HG02970 (cell line): ENCODE results near the gene RGS3.
"Not testable (repeated sequence)": the region's sequence is repeated elsewhere in the genome, so short reads cannot be mapped to it uniquely, and the experiment has no call there.

Source experiments
- ATAC-seq: cut with Tn5 transposase; IDR thresholded peaks from one replicate; pipeline ENCODE4 v1.9.1; 2021; ENCODE audit warnings: mild to moderate bottlenecking, moderate library complexity, moderate number of reproducible peaks; ENCODE audit not compliant: unreplicated experiment, low FRiP score

The RGS3 gene

GRCh38 chr9:113626735-113627495, 163.4 kb downstream of the RGS3 start:
- ATAC-seq = no peak

- ATAC-seq = no peak
These were observed 165.1 kb downstream of the RGS3 start for GRCh38 chr9:113628621-113629020.

- ATAC-seq = no peak
These were observed 167.0 kb downstream of the RGS3 start for GRCh38 chr9:113630386-113631136.

DNA sequence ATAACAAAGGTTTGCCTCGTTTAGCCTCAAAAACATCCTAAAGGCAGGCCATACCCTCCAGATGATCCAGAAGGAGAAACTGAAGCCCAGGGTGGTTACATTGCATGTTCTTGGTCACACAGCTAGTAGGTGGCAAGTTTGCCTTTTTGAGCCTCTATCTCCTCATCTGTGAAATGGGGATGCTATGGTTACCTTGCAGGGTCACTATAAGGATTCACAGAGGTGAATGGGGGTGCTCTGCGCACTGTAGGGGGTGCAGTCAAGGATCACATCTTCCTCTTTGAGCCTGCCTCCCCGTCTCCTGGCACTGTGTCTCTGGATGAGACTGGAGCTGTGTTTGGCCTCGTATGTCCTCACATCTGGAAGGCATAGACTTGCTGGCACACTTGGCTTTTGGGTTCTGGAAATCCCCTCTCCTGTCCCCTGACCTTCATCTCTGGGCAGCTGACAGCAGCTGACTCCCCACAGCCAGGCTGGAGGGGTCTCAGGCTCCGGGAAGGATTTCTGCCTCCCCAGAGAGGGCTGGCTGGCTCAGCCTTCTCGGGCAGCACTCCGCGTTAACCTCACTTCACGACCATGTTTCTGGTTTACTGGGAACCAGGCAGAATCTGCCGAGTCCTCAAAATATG, 167.7 kb downstream of the RGS3 start:
- ATAC-seq = no peak

GRCh38 chr9:113631871-113632665, 168.5 kb downstream of the RGS3 start:
- ATAC-seq = no peak

- ATAC-seq = no peak
These were observed 169.5 kb downstream of the RGS3 start for GRCh38 chr9:113632776-113633590.

GRCh38 chr9:113633782-113634595, 170.5 kb downstream of the RGS3 start:
- ATAC-seq = no peak

- ATAC-seq = no peak
These were observed 171.3 kb downstream of the RGS3 start for GRCh38 chr9:113634596-113635515.

- no peak for ATAC-seq
These were observed 172.1 kb downstream of the RGS3 start for GRCh38 chr9:113635586-113635985.

DNA sequence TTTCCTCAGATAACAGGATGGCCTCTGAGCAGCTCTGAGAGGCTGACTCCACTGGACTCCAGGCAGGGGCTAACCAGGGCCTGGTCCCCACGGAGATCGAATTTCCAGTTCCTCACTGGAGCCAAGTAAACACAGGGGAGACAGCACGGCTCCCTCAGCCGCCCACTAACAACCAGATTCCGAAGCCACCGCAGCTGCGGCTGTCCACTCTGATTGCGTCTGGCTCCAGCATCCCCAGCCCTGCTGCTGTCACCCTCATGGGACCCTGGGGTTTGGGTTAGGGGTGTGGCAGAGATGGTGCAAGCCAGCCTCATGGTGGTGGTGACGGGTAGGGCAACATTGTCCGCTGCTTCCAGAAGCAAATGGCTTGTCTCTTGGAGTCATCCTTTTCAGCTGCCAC, 172.6 kb downstream of the RGS3 start:
- ATAC-seq = no peak

GRCh38 chr9:113636693-113637092, 173.2 kb downstream of the RGS3 start:
- ATAC-seq = no peak

GRCh38 chr9:113638490-113638889, 175.0 kb downstream of the RGS3 start:
- ATAC-seq = no peak

DNA sequence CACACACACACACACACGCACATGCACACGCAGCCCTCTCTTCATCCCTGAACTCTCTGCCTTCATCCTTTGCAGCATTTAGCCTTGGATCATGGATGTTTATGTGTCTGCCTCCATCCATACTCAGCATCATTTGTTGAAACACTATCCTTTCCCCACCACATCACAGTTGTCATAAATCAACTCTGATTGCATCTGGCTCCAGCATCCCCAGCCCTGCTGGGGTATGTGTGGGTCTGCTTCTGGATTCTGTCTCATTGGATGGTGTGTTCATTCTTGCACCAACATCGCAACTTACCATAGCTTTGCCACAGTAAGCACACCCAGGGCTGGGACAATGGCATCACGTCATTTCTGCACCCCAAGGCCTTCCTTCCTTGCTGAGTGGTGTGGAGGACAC, 175.4 kb downstream of the RGS3 start:
- no peak for ATAC-seq

DNA sequence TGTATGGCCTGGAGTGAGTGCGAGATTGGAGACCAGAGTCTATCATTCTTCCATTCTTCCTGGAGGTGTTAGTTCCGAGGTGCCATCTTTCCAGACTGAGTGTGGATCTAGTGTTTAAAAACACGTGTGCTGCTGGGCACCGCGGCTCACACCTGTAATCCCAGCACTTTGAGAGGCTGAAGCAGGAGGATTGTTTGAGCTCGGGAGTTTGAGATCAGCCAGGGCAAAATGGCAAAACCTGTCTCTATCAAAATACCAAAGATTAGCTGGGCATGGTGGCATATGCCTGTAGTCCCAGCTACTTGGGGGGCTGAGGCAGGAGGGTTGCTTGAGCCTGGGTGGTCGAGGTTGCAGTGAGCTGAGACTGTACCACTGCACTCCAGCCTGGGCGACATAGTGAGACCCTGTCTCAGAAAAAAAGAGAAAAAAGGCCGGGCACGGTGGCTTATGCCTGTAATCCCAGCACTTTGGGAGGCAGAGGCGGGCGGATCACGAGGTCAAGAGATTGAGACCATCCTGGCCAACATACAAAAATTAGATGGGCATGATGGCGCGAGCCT, 176.0 kb downstream of the RGS3 start:
- not testable (repeated sequence) for ATAC-seq

DNA sequence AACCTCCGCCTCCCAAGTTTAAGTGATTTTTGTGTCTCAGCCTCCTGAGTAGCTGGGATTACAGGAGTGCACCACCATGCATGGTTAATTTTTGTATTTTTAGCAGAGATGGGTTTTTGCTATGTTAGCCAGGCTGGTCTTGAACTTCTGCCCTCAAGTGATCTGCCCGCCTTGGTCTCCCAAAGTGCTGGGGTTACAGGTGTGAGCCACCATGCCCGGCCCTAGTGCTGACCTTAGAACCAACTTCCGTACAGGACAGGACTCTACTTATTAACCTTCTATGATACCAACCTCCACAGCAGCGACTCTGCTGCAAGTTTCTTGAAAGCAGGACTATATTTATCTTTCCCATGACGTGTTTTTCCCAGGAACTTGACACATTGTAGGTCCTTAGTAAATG, 176.9 kb downstream of the RGS3 start:
- no peak for ATAC-seq

GRCh38 chr9:113641100-113641885, 177.8 kb downstream of the RGS3 start:
- no peak for ATAC-seq

DNA sequence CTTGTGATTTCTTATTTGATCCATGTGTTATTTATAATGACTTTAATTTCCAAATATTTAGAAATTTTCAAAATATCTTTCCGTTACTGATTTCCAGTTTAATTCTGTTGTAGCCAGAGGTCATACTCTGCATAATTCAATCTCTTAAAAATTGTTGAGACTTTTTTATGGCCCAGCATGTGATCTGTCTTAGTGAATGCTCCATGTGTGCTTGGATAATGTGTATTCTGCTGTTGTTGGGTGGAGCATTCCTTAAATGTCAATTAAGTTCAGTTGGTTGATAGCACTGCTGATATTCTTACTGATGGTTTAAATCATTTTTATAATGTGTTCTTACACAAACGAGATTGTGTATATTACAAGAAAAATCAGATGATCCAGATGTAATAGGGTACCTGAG, 180.8 kb downstream of the RGS3 start:
- no peak for ATAC-seq
